ENCODE data around the gene FAM240A. TPM values are rescaled to one million over a fixed set of nuclear protein-coding genes. Genes with fewer than 3 reads are reported as not detected.
"Not testable (repeated sequence)": the region's sequence is repeated elsewhere in the genome, so short reads cannot be mapped to it uniquely, and the experiment has no call there.

Gene FAM240A
- total RNA-seq, result not detected
- long read RNA-seq, result 0 reads

DNA sequence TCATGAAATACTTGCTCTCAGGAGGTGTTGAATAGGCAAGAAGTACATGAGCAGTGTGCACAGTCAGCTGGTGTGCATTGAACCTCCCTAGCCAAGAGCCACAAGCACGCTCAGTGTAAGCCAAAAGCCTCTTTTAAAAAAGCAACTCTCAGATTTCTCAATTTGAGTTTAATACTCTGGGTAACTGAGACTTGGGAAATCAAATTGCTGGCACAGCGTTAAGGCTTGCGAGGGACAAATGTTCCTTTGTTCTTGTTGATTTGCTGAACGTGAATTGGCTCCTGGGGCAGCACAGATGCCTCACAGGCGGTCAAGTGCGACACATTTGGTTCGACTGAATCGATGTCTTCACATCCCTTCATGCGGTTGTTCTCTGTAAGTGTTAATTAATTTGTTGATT lies at the start of gene FAM240A:
TSS of gene FAM240A (plus strand) at position 202 of the 400 bp plus-strand sequence. CDS start at position 361, 159 bp downstream.
- peak; percentile 93 for ATAC-seq
- no peak for DNase-seq (ENCODE audit: missing footprints)
- intact Hi-C loops (cut with DNase I), result no loop called here

DNA sequence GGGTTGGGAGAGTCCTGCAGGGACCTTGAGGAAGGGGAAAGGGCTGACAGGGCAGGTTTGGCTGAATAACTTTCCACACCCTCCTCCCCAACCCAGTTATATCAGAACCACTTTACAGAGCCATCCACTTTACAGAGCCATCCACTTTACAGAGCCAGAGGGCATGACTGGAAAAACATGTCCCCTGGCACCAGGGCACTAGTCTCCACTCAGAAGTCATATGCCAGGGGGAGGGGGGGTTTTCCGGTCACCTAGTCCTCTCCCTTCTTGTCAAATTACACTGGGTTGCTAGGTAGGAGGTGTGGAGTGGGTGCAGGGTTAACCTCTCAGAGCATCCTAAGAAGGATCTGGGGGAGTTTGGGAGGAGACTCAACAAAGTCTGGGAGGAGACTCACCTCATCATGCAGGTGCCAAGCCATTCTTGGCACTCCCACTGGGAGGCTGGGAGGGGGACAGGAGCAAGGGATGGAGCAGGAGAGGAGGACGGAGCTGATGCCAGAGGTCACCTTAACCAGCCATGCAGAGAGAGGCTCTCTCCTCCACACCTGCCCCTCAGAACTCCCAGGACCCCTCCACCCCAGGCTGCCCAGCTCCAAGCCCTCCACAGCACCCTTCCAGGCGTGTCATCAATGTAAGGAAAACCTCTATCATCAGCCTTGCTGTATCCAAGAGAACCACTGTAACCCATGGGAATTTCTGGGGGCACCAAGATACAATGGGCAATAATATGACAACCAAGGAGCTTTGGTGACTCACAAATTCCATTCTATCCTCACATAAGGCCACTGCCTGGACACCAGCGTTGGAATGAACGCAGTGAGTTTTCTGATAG lies 47.9 kb upstream of the FAM240A start:
- ATAC-seq, result peak; percentile 78
- intact Hi-C loops (cut with DNase I), result loop anchor here (1.0 to 10.0 kb wide), 5 partner anchors 68 to 572 kb away; partner anchors contain the start of gene ALS2CL
- DNase-seq (ENCODE audit: missing footprints), result no peak

DNA sequence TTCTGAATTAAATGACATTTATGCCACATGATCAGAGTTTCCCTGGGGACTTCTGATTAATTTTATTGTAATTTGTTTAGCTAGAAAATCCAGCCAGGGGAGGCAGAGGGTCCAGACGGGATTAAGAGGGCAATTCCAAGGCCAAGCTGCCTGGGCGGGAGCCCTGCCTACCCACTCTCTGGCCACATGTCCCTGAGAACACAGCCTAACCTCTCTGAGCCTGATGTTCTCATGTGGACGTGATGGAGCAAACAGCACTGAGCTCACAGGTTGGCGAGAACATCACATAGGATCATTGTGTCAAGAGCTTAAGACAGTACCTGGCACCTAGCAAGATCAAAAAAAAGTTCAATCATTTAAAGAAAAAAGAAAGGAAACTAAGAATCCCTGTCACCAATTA lies 47.2 kb upstream of the FAM240A start:
- no peak for DNase-seq (ENCODE audit: missing footprints)
- intact Hi-C loops (cut with DNase I), result loop anchor here (2.0 to 10.0 kb wide), 2 partner anchors 74 to 130 kb away; partner anchors contain the start of gene ALS2CL

DNA sequence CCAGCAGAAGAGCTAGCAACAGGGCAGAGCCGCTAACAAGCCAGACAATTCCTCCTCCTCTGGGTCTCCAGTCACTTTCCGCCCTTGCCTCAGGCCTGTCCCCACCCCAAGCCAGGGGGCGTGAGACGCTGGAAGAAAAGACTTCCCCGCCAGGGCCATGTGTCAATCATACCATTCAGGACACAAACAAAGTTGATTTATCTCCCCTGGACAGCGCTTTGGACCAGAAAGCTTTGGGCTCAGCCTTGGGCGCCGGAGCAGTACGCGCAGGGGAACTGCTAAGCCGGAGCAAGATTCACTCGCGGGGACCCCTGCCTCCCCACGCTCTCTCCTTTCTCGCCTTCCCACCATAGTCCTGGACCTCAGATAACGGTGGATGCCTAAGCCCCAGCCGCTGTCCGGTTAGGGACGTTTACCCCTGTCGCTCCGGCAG lies 46.7 kb upstream of the FAM240A start:
- intact Hi-C loops (cut with DNase I), result loop anchor here (2.0 to 10.0 kb wide), 2 partner anchors 75 to 129 kb away; partner anchors contain the start of gene ALS2CL
- ATAC-seq (peak; percentile 46), DNase-seq (ENCODE audit: missing footprints) (no peak)

More for the DNA sequence above, 47.2 kb upstream of the FAM240A start:
- no peak for ATAC-seq

DNA sequence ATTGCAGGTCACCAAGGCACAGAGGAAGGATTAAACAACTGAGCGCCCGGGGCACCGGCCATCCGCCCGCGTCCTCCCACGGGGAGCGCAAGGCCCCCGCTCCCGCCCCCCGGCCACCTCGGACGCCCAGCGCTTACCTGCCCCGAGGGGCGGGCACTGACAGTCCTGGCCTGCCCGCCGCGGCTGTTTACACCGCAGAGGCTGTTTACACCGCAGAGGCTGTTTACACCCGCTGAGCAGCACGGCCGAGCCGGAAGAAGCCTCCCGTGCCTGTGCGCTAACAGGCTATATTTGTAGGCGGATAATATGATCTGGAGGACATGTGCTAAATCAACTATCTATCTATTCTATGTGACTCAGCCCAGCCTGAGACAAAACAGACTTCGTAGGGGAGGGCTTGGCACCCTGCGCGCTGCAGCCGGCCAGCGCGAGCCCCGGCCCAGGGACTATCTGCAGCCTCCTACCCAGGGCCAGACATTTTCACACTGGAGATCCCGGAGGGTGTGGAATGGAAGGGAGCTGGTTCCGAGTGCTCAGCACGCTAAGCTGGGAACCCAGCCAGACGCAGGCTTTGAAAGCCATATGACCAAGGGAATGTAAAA lies 46.2 kb upstream of the FAM240A start, which contains the start of gene LRRC2:
TSS of gene LRRC2 (minus strand) at position 263 of the 602 bp plus-strand sequence. CDS start 14,711 bp downstream, outside the sequence.
- intact Hi-C loops (cut with DNase I), result loop anchor here (10.0 kb wide), 1 partner anchor 129 kb away; the partner anchor contains the start of gene ALS2CL
- DNase-seq (ENCODE audit: missing footprints), result peak; percentile 82
- peak; percentile 68 for ATAC-seq

DNA sequence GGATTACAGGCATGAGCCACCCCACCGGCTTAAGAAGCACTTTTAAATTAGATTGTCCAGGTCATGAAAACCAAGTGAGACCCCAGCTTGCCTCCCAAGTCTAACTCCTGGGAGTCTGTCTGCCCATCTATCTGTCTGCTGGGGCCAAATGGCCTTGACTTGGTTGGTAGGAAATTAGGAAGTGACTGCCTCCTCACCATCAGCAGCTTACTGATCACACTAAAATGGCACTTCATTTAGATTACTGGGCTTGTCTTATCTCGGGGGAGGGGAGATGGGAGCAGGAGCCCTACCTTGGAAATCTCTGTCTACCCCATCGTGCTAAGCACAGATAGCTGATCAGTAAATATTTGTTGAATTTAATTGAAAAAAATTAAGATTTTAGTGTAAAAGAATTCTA lies 40.6 kb upstream of the FAM240A start:
- DNase-seq (ENCODE audit: missing footprints) (no peak), ATAC-seq (no peak)
- intact Hi-C loops (cut with DNase I), result no loop called here

DNA sequence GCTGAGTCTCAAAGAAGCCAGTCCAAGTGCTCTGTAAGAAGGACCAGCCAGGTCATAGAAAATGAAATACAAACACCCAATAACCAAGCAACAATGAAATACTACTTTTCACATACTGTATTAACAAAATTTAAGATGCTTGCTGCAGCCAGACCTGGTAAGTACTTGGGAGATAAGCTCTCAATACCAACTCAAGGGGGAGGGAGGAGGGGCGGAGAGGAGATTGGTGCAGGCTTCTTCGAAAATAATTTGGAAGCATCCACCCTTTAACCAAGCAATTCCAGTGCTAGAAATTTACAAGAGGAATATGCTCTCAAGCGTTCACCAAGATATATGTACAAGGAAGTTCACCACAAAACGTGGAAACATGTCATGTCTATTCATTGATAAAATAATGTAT lies 38.6 kb upstream of the FAM240A start:
- intact Hi-C loops (cut with DNase I), result no loop called here
- no peak for DNase-seq (ENCODE audit: missing footprints)
- ATAC-seq, result no peak

DNA sequence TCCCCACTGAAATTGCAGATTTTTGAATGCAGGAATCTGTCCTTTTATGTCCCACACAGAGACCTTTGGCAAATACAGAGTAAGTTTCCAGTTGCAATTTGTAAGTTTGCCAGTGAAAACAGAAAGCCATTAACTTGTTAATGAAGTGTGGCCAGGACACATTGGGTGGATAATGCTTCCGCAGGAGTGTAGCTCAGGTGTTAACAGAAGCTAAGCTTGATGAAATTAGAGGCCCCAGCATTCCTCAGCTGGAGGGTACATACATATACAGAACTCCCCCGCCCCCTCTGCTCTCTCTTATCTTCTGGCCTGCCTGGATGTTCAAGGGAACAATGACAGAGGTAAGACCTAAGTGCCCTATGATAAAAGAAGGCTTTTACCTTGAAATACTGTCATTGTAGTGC lies 38.1 kb upstream of the FAM240A start:
- intact Hi-C loops (cut with DNase I), result no loop called here
- ATAC-seq (peak; percentile 48), DNase-seq (ENCODE audit: missing footprints) (no peak)

DNA sequence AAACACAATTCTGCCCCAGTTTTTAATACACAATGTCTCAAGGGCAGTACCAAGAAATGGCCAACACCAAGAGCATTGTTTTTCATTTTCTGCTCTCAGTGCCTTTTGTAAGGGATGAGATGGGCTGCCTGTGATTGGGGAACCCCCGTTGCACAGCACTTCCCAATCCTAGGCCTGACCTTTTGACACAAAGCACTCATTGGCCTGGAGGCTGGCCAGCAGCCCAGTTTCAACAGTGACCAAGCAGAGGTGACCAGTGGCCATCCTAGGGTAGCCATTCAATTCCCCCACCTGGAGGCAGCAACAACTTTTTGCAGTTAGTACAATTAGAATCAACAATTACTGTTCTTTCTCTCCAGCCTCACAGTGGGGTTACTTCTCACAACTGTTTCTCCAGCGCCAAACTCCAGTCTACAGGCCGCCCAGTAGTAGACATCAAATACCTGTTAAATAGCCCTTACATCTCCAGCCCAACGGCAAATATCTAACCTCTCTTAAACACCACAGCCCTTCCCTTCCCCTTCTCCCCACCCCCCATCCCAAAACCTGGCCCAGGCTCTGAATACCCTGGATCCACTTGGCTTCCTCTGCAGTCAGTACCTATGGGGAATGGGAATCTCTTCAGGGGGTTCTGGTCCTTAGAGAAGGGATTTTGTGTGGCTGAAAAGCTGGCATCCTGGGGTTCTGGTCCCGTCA lies 37.3 kb upstream of the FAM240A start:
- intact Hi-C loops (cut with DNase I), result no loop called here
- DNase-seq (ENCODE audit: missing footprints) (no peak), ATAC-seq (no peak)

DNA sequence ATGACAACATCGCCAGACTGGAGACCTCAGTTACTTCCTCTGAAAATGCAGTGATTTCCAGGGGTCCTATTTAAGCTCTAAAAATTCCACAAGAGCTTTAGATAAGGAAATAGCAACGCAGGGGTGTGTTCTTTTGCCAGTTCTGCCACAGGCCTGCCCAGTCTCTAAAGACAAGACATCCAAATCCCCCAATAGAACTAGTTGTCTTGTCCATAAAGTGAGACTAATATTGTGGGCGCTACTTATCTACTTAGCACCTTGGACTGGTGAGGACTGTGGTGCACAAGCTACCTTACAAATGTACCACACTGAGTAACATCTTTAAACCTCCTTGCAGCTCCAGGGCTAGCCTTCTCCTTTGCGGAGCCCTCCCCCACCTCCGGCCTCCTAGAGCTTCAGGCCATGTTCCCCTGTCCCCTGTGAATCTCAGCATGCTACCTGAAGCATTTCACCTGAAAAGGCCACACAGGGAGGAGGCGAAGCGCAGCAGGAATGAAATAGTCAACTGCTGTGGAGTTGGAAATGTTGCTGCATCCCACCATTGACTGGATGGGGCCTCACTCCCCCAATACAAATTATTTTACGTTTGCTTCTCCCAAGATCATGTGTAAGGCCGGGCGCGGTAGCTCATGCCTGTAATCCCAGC lies 36.6 kb upstream of the FAM240A start:
- intact Hi-C loops (cut with DNase I), result no loop called here
- DNase-seq (ENCODE audit: missing footprints), result no peak
- ATAC-seq, result no peak

DNA sequence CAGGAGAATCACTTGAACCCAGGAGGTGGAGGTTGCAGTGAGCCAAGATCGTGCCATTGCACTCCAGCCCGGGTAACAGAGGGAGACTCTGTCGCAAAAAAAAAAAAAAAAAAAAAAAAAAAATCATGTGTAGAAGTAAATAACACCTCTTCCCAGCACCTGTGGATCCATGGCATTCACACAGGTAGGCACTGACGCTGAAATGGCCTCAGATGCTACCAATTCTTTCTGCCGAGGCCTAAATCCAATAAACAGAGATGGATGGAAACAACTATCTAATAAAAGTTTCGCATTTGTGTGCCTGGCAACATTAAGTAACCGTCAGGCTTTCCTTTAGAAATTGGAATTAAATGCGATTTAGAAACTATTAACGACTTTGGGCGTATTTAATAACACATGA lies 35.9 kb upstream of the FAM240A start:
- ATAC-seq, result no peak

DNA sequence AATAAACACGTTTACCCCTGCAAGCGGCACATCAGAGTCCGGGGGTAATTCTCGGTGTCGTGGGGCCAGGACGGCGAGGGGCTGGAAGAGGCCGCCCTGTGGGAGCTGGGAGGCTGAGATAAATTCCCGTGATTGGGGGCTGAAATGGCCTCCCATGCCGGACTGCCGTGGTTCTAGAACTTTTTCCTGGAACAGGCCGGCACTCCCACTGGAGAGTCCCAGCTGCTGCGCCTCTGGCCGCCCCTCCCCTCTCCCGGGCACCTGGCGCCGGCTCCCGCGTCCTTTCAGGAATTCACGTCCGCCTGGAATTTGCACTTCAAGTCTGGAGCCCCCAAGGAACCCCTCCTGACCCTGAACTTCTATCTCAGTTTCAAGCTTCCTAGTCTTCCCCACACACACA lies 35.4 kb upstream of the FAM240A start:
- DNase-seq (ENCODE audit: missing footprints) (no peak), ATAC-seq (peak; percentile 37)
- intact Hi-C loops (cut with DNase I), result no loop called here

More for the DNA sequence above, 35.9 kb upstream of the FAM240A start:
- no peak for DNase-seq (ENCODE audit: missing footprints)
- intact Hi-C loops (cut with DNase I), result no loop called here

DNA sequence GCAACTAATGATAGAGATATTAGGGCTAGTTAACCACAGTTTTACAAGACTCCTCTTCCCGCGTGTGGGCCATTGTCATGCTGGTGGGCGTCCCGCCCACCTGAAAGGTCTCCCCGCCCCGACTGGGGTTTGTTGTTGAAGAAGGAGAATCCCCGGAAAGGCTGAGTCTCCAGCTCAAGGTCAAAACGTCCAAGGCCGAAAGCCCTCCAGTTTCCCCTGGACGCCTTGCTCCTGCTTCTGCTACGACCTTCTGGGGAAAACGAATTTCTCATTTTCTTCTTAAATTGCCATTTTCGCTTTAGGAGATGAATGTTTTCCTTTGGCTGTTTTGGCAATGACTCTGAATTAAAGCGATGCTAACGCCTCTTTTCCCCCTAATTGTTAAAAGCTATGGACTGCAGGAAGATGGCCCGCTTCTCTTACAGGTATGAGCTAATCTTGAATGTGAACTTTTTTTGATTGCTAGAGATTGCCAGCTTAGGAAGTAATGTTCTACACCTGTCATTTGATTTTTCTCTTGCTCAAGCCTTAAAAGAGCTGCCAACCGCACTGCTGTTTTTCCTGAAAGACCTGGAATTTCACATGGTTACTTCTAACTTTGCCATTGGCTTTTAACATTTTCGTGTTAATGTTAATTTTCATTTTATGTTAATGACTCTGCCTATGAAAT lies 34.6 kb upstream of the FAM240A start:
- intact Hi-C loops (cut with DNase I); ATAC-seq; DNase-seq (ENCODE audit: missing footprints): not testable (repeated sequence)

DNA sequence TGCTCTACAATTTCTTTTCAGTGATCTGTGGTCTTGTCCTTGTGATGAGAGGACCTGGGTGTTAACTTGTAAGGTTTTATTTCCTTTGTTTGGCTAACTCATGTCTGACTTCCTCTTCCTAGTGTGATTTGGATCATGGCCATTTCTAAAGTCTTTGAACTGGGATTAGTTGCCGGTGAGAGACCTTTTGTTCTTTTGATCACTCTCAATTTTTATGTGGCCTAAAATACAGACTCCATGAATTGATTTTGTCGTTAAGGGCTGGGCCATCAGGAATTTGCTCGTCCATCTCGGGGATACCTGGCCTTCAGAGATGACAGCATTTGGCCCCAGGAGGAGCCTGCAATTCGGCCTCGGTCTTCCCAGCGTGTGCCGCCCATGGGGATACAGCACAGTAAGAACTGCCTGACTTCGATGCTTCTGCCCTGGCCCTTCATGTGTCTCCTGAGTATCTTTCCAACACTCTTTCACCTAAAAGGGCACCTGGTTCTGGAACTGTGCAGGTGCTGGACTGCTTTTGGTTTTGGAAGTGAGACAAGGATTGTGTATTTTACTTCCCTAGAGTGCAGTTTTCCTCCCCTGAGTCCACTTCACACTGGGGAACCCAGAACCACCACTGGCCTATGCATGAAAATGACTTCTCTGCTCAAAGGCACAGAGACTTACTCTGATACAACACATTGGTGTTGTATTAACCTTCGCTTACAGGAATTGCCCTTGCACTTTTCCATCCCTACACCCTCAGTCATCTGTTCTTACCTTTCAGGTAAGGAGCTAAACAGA lies 33.2 kb upstream of the FAM240A start:
- intact Hi-C loops (cut with DNase I), result no loop called here
- DNase-seq (ENCODE audit: missing footprints) (no peak), ATAC-seq (no peak)

DNA sequence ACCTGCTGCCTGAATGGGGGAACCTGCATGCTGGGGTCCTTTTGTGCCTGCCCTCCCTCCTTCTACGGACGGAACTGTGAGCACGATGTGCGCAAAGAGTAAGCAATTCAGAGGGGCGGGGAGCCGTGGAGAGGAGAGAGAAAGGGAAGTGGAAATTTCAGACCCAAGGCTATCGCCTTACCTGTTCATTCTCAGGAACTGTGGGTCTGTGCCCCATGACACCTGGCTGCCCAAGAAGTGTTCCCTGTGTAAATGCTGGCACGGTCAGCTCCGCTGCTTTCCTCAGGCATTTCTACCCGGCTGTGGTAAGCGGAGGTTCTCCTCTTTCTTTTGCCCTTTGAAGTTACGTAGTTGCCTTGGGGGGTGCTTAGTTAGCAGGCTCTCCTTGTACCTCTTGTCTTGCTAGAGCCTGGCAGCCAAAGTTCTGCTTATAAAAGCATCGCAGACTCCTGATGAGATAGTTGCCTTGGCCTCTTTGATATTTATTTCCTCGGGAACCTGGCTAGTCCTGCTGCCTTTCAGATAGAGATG lies 32.5 kb upstream of the FAM240A start:
- intact Hi-C loops (cut with DNase I), result no loop called here
- ATAC-seq (no peak), DNase-seq (ENCODE audit: missing footprints) (no peak)

DNA sequence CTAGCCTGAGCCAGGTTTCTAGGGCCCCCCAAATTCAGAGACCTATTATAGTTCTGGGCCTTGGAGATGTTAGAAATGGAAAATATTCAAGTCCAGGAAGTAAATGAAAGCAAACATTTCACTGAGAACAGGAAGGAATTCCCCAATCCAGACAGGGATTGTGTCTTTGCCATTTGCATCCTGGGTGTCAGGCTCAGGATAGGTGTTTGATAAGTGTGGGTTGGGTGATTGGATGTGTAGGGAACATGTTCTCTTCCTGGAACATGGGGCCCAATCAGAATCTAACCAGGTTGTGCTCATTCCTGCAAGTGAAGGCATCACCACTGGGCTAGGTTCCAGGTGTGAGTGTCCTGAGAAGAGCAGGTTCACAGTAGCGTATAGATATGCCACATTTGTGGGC lies 31.6 kb upstream of the FAM240A start:
- intact Hi-C loops (cut with DNase I), result no loop called here
- no peak for ATAC-seq
- no peak for DNase-seq (ENCODE audit: missing footprints)

All from Right ventricle myocardium inferior (tissue), 1 donor.